HL-60 (cell line): ENCODE data around the gene EHBP1.

Experiments used
- DNase-seq, 2 experiments: peaks; one replicate each; pipeline ENCODE4 v3.0.0-alpha.2; 2010 to 2020; ENCODE audit warnings: low read depth in 1 of 2, low spot score in 1 of 2
- H3K27ac ChIP-seq: fragments of 250-450 bp; sonication (Bioruptor Pico); replicated peaks from 2 replicates; pipeline ENCODE4 v1.5.1; 2020; ENCODE audit warnings: mild to moderate bottlenecking, moderate library complexity
- H3K27me3 ChIP-seq: fragments of 250-450 bp; sonication (Bioruptor Pico); 2 replicates; pipeline ENCODE4 v1.5.1; 2021; ENCODE audit warnings: mild to moderate bottlenecking, moderate library complexity; ENCODE audit not compliant: insufficient read depth, poor library complexity, severe bottlenecking
- H3K4me3 ChIP-seq: replicated peaks from 2 replicates; pipeline ENCODE4 v1.5.1; 2011; ENCODE audit warnings: mild to moderate bottlenecking, control low read depth, low read length; ENCODE audit not compliant: insufficient read depth
- CTCF ChIP-seq: IDR thresholded peaks from one replicate; pipeline ENCODE4 v1.5.1; 2011; ENCODE audit warnings: low read length, control low read depth, inconsistent platforms; ENCODE audit not compliant: insufficient read depth
- GABPA ChIP-seq: IDR thresholded peaks from 2 replicates; pipeline ENCODE4 v1.6.1; 2012; ENCODE audit warnings: low read depth
- POLR2AphosphoS5 ChIP-seq: IDR thresholded peaks from 2 replicates; pipeline ENCODE4 v1.6.1; 2012; ENCODE audit warnings: low read depth
- REST ChIP-seq: IDR thresholded peaks from 2 replicates; pipeline ENCODE4 v1.6.1; 2012; ENCODE audit warnings: low read depth; ENCODE audit not compliant: insufficient replicate concordance
- SPI1 ChIP-seq: IDR thresholded peaks from 2 replicates; pipeline ENCODE4 v1.6.1; 2012; ENCODE audit warnings: low read depth, mild to moderate bottlenecking, borderline replicate concordance

Gene EHBP1

DNA sequence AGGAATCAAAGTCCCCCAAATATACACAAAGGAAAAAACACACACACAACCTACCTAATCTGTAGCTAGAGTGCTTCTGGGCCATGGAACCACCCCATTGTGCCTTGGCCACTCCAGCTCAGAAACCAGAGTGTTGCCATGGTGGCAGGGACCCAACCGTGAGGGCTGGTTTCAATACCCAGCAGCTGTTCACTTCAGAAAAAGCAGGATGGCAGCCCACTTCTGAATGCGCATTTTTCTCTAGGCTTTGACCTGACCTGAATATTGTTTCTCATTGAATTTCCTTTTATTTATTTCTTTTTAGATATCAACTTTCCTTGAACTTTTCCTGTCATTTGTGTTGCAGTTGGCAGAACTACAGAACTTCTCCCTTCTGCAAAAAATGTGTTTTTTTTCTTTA lies 43.0 kb upstream of the EHBP1 start:
- no peak overlapping the region for H3K27ac ChIP-seq
- H3K27me3 ChIP-seq: no peaks in the 10 kb centered on the region
- no peak for TF ChIP-seq GABPA
- TF ChIP-seq CTCF: no peak
- no peak for TF ChIP-seq POLR2AphosphoS5
- no peak for TF ChIP-seq SPI1
- TF ChIP-seq REST: no peak
- no peak overlapping the region for H3K4me3 ChIP-seq
- no peak for DNase-seq

- H3K27me3 ChIP-seq: no peaks in the 10 kb centered on the region
- DNase-seq: no peak
- TF ChIP-seq CTCF (no peak), POLR2AphosphoS5 (no peak), SPI1 (no peak), REST (no peak), GABPA (no peak)
- no peak overlapping the region for H3K4me3 ChIP-seq
- no peak overlapping the region for H3K27ac ChIP-seq
Observed at GRCh38 chr2:62663411-62663810, 42.1 kb upstream of the EHBP1 start.

DNA sequence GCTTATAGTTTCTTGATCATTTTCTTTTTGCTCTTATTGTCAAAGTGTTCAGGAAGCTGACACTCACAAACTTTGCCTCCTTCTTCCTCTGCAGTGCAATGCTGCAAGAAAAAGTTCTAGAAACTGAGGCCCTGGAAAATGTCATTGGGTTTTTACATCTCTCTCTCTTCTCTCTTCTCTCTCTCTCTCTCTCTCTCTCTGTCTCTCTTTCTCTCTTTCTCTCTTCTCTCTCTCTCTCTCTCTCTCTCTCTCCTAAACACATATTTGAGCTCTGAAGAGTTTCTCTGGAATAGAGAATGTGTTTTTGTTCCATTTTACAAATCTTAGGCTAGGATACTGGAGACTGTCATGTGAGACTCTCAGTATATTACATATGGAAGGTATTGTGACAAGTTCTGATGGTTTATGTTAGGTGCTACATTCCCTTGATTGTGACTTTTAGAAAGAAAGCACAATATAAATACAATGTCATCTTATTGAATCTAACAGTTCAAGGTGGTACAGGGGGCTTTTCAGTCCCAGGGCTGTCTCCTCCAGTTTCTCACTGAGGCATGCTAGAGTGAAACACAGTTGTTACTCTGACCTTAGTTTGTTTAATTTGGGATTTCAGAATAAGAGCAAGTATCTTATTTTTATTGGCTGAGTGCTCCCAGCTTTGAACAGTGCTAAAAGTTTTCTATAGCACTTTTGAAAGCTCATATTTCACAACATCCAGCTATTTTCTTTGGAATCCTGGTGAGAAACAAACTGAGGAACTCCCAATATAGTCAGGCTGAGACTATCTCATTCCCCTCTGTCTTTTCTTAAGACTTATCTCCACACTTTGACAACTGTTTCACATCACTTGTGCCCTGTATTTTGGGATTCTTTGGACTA lies 41.4 kb upstream of the EHBP1 start:
- no peaks in the 10 kb centered on the region for H3K27me3 ChIP-seq
- TF ChIP-seq GABPA (no peak), CTCF (no peak), REST (no peak), POLR2AphosphoS5 (no peak), SPI1 (no peak)
- H3K27ac ChIP-seq: no peak overlapping the region
- DNase-seq: no peak
- no peak overlapping the region for H3K4me3 ChIP-seq
